DMS114 treated with DMSO at 0.1 percent for 48 hours (cell line): ENCODE data around the gene SLAMF7.

Source experiments
- DNase-seq: peaks from one replicate; lab custom pipeline; 2025; ENCODE audit not compliant: unreplicated experiment; lab: John Stamatoyannopoulos, UW

The SLAMF7 gene

DNA sequence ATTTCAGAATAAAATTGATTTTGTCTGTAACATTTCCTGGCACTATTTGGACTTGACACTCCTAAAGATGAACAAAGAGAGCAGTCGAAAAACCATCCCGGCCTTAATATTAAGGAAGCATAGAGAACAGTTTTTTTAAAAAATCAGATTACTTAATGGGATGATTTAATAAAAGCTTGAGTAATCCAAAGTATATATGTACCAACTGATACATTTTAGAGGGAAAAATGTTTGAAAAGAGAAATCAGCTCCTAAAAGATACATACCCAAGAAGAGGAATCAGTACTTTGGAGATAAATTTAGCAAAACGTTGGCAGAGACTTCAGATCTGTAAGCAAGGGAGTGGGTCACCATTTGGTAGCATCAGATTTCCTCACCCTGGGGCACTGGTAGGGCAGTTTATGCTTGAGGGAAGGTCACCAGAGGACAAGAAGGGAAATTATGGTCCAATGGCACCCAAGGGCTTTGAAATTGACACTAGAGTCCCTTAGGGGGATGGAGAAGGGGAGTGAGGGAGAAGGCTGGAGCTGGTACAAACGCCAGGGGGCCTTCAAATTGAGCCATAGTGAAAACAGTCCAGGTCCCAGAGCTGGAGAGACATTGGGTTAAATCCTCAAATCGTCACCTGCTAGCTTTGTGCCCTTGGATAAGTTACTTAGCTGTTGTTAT is 5.9 kb downstream of the SLAMF7 start:
- DNase-seq: no peak

- no peak for DNase-seq
Observed at GRCh38 chr1:160745551-160745950, 6.5 kb downstream of the SLAMF7 start.

- DNase-seq: no peak
Observed at GRCh38 chr1:160746836-160747500, 7.9 kb downstream of the SLAMF7 start.

DNA sequence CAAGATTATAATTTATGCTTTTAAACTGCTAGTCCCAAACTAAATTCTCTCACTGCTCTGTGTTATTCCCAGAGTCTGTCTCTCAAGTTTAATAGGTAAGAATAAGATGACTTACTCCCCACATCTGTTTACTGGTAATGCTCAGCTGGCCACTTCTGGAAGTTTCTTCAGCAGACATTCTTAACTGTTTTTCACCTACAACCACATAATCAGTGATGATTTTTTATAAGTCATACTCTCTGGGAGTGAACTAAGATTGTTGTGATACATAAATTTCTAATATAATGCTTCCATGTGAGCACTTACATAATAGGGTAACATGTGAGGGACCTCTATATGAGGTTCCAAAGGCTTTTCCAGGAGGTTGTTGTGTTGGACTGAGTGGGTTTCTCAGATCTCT is 8.7 kb downstream of the SLAMF7 start:
- DNase-seq: no peak

DNA sequence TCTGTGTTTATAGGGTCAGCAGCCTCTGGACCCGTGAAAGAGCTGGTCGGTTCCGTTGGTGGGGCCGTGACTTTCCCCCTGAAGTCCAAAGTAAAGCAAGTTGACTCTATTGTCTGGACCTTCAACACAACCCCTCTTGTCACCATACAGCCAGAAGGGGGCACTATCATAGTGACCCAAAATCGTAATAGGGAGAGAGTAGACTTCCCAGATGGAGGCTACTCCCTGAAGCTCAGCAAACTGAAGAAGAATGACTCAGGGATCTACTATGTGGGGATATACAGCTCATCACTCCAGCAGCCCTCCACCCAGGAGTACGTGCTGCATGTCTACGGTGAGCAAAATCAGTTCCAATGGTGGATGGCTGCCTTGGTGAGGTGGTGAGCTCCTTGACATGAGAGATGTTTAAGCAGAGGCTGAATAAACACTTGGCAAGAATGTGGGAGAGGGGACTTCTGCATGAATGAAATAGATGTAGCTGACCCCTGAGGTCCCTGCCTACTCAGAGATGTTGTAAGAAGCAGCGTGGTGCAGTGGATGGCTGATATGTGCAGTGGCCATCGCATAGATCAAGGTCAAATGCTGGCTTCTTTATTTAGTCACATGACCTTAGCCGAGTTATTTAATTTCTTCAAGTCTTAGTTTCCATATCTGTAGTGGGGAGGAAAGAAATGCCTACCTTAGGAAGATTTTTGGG is 9.3 kb downstream of the SLAMF7 start:
- DNase-seq: no peak

DNA sequence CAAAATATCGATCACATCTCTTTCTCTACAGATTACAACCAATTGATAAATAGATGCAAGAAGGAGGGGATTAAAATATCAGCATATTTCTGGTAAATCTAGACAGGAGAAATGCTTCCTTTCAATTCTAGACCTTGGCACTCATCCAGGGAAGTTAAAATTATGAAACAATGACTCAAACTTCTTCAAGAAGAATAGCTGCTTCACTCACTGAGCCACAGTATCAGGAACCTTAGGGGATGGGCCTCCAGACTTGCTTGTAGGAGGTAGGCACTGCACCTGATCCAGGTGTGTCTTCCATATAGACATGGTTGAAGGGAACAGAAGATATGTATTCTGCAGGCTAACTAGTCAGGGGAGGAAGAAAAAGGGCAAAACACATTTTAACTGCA is 9.8 kb downstream of the SLAMF7 start:
- DNase-seq: no peak

DNA sequence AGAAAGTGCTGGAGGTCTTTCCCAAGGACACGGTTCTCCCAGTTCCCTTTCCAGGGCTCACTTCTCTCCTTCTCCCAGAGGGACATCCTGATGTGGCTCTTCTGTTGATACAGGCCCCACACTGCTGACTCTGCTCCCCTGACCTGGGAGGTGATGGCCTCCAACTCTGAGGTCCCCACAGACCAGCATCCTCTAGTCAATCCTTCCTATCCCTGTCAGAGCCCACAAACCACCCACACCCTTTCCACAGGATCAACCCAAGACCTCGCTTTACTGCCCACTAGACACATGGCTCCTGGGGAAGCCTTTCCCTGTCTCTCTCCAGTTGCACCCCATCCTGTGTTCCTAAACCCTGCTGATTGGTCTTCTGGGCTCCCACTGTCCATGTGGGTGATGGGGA is 11.6 kb downstream of the SLAMF7 start:
- DNase-seq: no peak

- no peak for DNase-seq
Observed at GRCh38 chr1:160752406-160752805, 13.4 kb downstream of the SLAMF7 start.

DNA sequence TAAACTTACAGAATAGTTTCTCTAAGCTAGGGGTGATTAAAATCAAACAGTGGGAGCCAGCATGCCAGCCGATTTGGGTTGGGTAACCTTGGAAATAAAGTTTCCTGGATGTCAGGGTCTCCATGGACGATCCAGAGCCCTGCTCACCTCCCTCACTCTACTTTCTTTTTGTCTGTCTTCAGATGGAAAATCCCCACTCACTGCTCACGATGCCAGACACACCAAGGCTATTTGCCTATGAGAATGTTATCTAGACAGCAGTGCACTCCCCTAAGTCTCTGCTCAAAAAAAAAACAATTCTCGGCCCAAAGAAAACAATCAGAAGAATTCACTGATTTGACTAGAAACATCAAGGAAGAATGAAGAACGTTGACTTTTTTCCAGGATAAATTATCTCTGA is 13.9 kb downstream of the SLAMF7 start:
- DNase-seq: no peak

GRCh38 chr1:160753594-160753993 is 14.5 kb downstream of the SLAMF7 start:
- no peak for DNase-seq

DNA sequence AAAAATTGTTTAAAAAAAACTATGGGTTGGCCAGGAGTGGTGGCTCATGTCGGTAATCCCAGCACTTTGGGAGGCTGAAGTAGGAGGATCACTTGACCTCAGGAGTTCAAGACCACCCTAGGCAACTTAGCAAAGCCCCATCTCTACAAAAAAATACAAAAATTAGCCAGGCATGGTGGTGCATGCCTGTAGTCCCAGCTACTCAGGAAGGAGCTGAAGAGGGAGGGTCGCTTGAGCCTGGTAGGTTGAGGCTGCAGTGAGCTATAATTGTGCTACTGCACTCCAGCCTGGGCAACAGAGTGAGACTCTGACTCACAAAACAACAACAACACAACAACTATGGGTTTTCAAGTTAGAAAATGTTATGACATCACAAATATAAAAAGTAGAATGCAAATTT is 16.4 kb downstream of the SLAMF7 start:
- DNase-seq: no peak

GRCh38 chr1:160755911-160756848 is 17.1 kb downstream of the SLAMF7 start:
- no peak for DNase-seq

DNA sequence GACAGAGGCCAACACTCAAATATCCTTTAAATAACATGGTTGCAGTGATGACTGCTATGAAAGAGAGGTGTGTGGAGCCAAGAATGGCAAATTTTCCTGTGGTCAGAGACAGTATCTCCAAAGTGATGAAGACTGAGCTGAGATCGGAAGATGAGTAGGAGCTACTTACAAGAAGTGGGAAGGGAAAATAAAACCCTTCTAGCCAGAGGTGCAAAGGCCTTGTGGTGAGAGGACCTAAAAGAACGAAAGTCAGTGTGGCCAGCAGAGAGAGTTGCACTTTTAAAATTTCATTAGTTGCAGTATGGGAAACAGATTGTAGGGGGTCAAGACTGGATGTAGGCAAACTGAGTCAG is 17.8 kb downstream of the SLAMF7 start:
- DNase-seq: no peak

- DNase-seq: no peak
Observed at GRCh38 chr1:160758521-160758920, 19.5 kb downstream of the SLAMF7 start.

- no peak for DNase-seq
Observed at GRCh38 chr1:160759740-160760139, 20.7 kb downstream of the SLAMF7 start.

GRCh38 chr1:160761046-160761445 is 22.0 kb downstream of the SLAMF7 start:
- no peak for DNase-seq

DNA sequence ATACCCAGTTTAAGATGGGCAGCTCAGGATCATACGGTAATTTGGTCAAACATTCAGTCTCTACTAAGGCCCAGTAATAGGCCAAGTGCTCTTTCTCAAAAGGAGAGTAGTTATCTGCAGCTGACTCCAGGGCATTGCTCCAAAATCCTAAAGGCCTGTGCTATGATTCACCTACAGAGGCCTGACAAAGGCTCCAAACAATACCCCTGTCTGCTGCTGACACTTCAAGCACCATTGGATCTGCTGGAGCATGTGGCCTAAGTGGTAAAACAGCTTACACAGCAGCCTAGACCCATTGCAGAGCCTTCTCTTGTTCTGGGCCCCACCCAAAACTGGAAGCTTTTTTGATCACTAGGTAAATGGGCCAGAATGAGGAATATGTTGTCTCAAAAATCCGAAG is 22.8 kb downstream of the SLAMF7 start:
- no peak for DNase-seq

GRCh38 chr1:160763993-160764392 is 24.9 kb downstream of the SLAMF7 start:
- no peak for DNase-seq

- no peak for DNase-seq
Observed at GRCh38 chr1:160767395-160768294, 28.6 kb downstream of the SLAMF7 start.

DNA sequence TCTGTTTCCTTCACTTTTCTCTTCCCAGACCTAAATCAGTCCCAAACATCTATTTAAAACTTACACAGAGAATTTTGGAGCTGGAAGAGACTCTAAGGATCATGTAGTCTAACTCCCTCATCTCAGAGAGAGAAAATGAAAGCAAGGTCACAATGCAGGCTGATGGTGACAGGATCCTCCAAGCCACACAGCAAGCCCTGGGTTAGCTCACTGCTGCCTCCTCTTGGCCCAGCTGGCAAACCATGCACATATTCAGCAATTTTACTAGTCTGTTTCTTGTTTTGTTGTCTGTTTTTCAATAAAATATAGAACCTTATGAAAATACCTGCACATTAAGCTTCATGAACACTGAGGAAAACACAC is 29.2 kb downstream of the SLAMF7 start:
- DNase-seq: no peak
